NK-92 treated with Interleukin-12 subunit alpha and Interleukin-12 subunit beta, amount 100 ng/mL, for 24 hours (cell line): Measurements from ENCODE around the gene RND2.
"Not testable (repeated sequence)": the region's sequence is repeated elsewhere in the genome, so short reads cannot be mapped to it uniquely, and the experiment has no call there.

Experiments
- DNase-seq: peaks from one replicate; lab custom pipeline; 2025; lab: John Stamatoyannopoulos, UW

RND2 gene

GRCh38 chr17:43024407-43025289 lies at the start of gene RND2:
Gene RND2, plus strand, starts transcription at chr17:43025231. Its CDS starts 117 bp downstream, at chr17:43025348.
- no peak for DNase-seq

DNA sequence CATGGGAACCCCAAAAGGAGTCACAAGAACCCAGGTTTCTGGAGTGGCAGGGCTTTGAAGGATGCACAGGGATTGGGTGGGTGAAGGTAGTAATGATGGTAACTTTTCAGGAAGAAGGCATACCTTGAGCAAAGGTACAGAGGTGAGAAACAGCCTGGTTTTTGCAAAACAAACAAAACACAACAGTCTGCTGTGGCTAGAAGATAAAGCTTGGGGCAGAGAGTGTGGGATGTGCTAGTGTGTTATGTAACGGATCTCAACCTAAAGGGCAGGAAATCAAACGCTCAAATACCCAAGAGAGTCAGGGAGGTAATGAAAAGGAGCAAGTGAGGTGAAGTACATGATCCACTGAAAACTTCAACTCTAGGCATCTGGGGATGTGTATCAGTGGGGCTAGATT lies 49.8 kb upstream of the RND2 start:
- DNase-seq = no peak

GRCh38 chr17:42975701-42976100 lies 49.3 kb upstream of the RND2 start:
- not testable (repeated sequence) for DNase-seq

DNA sequence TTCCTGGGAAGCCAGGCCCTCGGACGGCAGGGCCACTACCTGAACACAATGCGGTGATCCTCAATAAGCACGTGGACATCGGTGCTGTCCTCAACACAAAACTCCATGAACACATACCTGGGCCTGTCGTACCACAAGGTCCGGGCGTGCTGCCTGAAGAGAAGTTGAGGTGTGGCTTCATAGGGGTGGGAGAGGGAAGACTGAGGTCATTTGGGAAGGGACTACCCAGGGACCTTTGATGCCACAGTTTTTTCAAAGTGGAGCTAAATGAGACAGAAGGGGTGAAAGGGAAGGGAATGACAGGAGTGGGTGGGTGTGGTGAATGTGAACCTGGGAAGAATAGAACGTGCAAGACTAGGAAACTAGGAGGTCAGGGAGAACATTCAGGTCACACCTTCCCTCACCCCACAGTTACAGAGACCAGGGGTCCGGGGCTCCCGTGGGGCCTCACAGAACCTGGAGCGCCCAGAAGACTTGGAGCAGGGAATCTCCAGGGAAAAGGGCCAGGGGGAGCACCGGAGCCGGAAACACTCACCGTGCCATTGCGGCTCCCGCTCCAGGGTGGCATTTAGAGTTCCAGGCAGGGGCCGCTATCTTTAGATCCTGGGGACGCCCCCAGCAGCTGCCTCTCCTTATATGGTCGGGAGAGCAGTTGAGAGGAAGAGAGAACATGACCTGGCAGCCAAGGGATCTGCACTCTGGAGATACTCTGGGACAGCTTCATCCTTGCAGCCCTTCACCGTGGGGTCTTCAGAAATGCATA lies 45.3 kb upstream of the RND2 start, which contains the start of gene PTGES3L:
TSS of gene PTGES3L (minus strand) at position 570 of the 763 bp plus-strand sequence. CDS start at position 543, 27 bp downstream.
- no peak for DNase-seq

GRCh38 chr17:42980274-42980765 lies 44.7 kb upstream of the RND2 start, which contains the start of gene RUNDC1:
Gene RUNDC1, plus strand, starts transcription at chr17:42980565. Its CDS starts 12 bp downstream, at chr17:42980577.
- peak; percentile 84 for DNase-seq

- peak; percentile 52 for DNase-seq
Observed at GRCh38 chr17:42980766-42981397, 44.1 kb upstream of the RND2 start.

GRCh38 chr17:42982266-42982665 lies 42.8 kb upstream of the RND2 start:
- no peak for DNase-seq

GRCh38 chr17:42985225-42985624 lies 39.8 kb upstream of the RND2 start:
- DNase-seq = no peak

- DNase-seq = no peak
Observed at GRCh38 chr17:42989141-42989540, 35.9 kb upstream of the RND2 start.

- DNase-seq = no peak
Observed at GRCh38 chr17:42989726-42990652, 35.0 kb upstream of the RND2 start.

GRCh38 chr17:42991471-42991870 lies 33.6 kb upstream of the RND2 start:
- DNase-seq = no peak

- DNase-seq = no peak
Observed at GRCh38 chr17:42992872-42993271, 32.2 kb upstream of the RND2 start.

DNA sequence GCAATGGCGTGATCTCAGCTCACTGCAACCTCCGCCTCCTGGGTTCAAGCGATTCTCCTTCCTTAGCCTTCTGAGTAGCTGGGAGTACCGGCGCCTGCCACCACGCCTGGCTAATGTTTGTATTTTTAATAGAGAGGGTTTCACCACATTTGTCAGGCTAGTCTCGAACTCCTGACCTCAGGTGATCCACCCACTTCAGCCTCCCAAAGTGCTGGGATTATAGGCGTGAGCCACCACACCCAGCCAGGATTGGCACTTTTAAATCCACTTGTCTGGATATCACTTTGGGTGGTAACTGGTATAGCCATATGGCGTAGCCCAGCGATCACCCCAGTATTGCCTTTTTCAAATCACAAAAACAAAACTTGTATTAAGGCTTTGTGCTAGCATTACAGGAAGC lies 31.1 kb upstream of the RND2 start:
- DNase-seq = not testable (repeated sequence)

DNA sequence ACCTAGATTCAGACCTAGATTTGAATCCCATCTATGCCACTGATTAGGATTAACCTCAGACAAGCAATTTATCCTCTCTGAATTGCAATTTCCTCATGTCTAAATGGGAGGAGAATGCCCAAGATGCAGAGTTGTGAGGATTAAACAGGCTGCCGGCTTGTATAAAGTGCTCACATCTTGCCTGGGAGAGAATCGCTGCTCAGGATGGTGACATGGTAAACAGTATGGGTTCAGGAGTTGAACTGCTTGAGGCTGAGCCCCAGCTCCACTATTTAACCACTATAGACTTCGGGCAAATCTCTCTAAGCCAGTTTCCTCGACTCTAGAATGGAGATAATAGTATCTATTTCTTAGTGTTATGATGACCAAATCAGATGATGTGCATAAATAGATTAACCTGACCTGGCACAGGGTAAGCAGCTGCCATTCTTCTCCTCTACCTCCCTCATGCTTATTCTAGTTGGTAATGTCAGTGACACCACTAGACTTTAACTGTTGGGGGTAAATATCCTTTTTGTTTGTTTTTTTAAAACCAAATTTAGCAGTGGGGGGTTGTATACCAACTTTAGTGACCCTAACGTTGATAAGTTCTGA lies 27.5 kb upstream of the RND2 start:
- no peak for DNase-seq

- DNase-seq = peak; percentile 90
Observed at GRCh38 chr17:42997984-42998938, 26.8 kb upstream of the RND2 start, which contains the start of gene RPL27. Gene RPL27, plus strand, starts transcription at chr17:42998419. Its CDS starts 332 bp downstream, at chr17:42998751.

- DNase-seq = no peak
Observed at GRCh38 chr17:42999003-42999525, 26.0 kb upstream of the RND2 start.

GRCh38 chr17:43000894-43001293 lies 24.1 kb upstream of the RND2 start:
- DNase-seq = not testable (repeated sequence)

DNA sequence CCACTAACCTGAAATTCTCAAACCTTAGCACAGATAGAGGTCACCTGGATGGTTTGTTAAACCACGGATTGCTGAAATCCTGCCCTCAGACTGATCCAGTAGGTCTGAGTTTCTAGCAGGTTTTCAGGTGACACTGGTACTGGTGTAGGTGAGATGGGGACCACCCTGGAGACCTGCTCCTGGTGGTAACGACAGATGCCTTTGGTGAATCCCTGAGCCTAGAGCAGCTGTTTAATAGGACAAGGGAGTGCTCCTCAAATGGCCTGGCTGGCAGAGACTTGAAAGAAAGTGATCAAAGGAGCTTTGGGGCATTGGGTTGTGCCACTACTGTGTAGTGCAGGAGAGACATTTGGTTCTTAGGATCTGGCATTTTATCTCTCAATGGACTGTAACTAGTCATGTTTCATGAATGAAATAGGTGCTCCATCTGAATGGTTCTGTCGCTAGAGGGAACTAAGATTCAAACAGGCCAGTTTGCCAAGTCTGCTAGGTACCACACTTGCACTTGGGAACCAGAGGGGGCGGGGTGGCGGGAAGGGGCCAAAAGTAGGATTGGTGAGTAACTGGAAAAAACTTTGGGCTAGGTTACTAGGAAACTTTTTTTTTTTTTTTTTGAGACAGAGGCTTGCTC lies 21.4 kb upstream of the RND2 start:
- no peak for DNase-seq
